Measurements from ENCODE around the gene FNDC1.

- no peak for TF ChIP-seq REST (IDR thresholded peaks at IDR 0.05; ENCODE audit: borderline replicate concordance in 1 of 2, low read depth in 1 of 2, low read length in 2 of 2)
- no peak for TF ChIP-seq CTCF (CRISPR knock-in tag; IDR thresholded peaks at IDR 0.05)
- TF ChIP-seq FOSL2 (CRISPR knock-in tag; IDR thresholded peaks at IDR 0.05) = no peak
- no peak for TF ChIP-seq TCF7 (IDR thresholded peaks at IDR 0.05; ENCODE audit: low read depth)
- TF ChIP-seq CENPX (CRISPR knock-in tag; IDR thresholded peaks at IDR 0.05) = no peak
These were observed 86.9 kb downstream of the FNDC1 start for GRCh38 chr6:159256128-159256527.
